GM21381 (cell line): Measurements from ENCODE around the gene SEC61A1.

Experiments used
- ATAC-seq: cut with Tn5 transposase; IDR thresholded peaks from one replicate; pipeline ENCODE4 v1.9.1; 2021; ENCODE audit warnings: mild to moderate bottlenecking, moderate library complexity; ENCODE audit not compliant: unreplicated experiment

Gene SEC61A1

GRCh38 chr3:128051837-128052594 is at the start of gene SEC61A1:
Gene SEC61A1 (plus strand): TSS chr3:128052437. CDS start chr3:128052553, 116 bp downstream.
- peak; percentile 96 for ATAC-seq

DNA sequence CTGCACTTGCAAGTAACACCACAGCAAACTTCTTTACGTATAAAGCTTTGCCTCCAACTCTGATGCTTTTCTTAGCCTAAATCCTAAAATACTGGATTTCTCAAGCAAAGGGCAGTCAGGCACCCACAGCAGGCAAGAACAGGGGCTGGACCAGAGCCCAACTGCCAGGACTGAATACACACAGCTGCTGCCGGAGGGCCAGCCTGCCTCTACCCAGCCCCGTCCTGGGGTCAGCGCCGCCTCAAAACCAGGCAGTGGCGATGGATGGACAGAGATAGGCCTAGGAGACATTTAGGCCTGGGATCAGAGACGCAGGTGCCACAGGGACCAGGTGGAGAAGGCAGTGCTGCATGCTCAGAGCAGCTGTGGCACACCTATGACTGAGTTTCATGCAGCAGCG is 47.6 kb upstream of the SEC61A1 start:
- no peak for ATAC-seq

DNA sequence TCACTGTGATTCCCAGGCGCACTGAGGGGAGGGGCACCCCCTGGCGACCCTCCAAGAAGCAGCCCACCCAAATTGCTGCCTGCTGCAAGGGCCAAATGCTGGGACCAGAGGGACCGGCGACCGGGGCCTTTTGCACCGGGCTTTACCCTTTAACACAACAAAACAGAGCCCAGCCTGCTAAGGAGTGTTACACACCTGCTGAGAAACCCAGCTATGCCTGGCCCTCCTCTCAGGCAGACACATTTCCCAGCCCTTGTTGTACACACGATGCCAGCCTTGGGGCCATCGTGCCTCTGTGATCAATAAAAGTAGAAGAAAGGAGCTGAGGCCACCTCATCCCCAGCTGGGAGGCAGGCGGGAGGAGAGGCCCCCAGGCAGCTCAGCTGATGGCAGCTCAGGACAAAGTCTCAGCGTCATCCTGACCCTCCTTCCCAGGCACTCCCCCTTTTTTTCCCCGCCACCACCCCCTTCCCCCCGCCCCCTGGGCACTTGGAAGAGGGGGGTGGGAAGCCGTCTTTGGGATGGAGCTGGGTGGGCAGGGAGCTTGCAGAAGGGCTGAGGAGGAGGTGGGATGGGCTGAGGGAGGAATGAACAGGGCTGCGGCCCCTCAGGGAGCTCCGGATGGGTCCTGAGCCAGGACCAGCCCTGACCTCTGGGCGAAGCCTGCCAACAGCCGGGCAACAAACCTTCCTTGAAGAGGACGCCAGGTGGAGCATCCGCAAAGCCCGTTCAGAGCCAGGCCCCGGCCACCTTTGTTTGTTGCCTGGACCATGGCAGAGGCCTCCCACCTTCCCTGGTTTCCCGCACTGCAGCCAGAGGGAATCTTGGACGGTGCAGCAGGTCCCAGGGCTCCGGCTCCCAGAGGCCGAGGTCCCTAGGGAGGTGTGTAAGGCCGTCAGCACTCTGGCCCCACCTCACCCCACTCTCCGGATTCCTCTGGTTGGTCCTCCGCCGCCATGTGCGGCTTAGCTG is 45.9 kb upstream of the SEC61A1 start:
- ATAC-seq: no peak

DNA sequence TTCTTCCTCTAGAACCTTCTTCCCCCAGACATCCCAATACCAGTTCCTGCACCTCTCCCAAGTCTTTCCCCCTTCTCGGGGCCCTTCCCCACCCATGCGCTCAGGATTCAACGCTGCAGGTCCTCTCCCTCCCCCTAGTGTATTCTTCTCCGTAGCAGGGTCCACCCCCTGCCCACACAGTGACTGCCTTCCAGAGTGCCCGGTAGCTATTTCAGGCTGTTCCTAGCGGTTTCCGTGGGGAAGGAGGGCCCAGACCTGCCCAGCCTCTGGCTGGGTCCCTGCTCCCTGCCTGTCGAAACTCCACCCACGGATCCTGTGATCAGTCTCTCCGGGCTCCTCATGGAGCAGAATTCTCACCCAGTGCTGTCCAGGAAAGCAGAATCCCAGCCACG is 45.2 kb upstream of the SEC61A1 start:
- no peak for ATAC-seq

GRCh38 chr3:128009952-128010846 is 42.0 kb upstream of the SEC61A1 start:
- no peak for ATAC-seq

GRCh38 chr3:128011140-128011539 is 41.1 kb upstream of the SEC61A1 start:
- no peak for ATAC-seq

DNA sequence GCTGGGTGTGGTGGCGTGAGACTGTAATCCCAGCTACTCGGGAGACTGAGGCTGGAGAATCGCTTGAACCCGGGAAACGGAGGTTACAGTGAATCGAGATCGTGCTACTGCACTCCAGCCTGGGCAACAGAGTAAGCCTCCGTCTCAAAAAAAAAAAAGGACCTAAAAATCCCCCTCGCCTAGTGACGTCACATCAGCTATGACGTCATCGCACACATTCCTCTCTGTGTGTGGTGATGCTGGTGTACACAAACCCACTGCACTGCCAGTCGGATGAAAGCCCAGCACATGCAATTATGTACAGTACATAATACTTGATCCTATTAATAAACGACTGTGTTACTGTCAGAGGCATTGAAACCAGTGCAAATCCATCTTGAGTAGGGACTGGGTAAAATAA is 40.2 kb upstream of the SEC61A1 start:
- ATAC-seq: no peak

DNA sequence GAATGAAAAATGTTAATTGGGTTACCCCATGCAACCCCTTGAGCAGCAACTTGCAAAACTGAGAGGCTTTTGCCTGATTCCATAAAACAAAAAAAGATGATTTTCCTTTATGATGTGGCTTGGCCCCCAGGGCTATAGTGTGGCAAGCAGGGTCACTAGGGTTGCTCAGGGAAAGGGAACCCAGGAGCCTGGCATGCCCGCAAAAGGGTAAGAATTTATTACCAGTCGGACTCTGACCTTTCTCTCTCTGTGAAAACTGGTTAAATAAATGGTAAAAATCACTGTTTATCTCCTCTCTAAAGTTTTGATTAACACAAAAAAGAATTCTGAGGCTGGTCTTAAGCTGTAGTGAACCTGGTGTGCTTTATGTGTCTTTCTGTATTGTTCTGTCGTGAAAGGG is 37.7 kb upstream of the SEC61A1 start:
- ATAC-seq: no peak

DNA sequence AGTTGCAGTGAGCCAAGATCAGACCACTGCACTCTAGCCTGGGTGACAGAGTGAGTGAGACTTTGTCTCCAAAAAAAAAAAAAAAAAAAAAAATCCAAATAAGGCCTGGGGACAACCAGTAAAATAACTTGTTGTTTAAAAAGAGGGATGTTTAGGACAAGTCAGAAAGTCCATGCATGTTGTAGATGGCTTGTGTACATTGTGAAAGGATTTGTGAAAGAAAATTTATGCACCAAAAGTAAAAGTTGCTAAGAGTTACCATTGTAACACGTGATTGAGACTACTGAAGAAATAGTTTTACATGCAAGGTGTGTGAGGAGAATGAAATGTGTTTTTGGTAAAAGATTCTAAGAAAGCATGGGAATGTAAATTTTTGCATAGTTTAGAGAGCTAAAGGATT is 35.7 kb upstream of the SEC61A1 start:
- no peak for ATAC-seq

DNA sequence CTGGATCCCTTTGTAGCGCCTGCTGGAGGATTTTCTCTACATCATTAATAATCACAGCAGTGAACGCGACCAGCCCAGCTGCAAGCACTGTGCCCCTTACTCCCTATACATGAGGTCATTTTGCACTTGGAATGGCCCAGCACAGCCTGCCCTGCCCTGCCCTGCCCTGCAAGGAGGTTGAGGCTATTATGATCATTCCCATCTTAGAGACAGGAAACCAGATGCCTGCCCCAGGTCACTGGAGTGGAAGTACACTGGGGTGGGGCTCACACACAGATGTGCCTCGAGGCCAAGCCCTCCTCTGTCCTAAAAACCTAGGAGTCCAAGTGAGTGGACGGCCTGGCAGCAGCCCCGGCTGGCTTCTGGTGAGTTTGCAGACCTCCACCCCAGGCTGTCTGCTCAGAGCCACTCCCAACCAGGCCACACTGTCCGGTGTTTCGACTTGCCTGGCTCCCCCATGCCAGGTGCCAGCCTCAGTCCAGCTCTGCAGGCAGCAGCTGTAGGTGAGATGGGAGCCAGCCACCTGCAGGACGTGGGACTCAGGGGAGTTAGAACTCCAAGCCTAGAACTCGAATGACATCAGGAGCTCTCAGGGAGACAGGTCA is 30.4 kb upstream of the SEC61A1 start:
- no peak for ATAC-seq

DNA sequence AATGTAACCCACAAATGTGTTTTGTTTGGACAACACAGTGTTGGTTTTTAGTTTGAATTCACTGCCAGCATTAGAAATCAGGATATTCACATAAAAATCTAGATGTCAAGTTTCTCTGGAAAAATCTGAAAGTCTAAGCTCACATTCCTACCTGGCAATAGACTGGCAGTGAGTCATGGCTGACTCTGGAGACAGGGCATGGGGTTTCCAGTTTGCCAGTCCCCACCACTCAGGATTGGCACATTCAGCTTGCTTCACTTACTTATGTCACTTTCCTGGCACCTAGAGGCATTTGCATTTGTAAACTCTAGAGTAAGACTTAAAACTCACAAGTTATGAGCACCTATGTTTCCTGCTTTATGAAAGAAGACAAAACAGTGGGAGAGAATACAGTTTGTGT is 19.1 kb upstream of the SEC61A1 start:
- no peak for ATAC-seq

GRCh38 chr3:128036119-128036518 is 16.1 kb upstream of the SEC61A1 start:
- ATAC-seq: no peak

DNA sequence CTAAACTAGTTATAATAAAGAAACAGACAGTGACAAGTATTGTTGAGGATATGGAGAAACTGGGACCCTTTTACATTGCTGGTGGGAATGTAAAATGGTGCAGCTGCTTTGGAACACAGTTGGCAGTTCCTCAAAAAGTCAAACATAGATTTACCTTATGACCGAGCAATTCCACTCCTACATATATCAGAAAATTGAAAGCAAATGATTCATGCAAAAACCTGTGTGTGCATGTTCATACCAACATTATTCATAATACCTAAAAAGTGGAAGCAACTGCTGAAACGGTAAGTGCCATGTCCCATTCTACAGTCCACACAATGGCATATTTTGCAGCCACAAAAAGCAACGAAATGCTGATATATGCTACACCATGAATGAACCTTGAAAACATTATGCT is 12.2 kb upstream of the SEC61A1 start:
- no peak for ATAC-seq

DNA sequence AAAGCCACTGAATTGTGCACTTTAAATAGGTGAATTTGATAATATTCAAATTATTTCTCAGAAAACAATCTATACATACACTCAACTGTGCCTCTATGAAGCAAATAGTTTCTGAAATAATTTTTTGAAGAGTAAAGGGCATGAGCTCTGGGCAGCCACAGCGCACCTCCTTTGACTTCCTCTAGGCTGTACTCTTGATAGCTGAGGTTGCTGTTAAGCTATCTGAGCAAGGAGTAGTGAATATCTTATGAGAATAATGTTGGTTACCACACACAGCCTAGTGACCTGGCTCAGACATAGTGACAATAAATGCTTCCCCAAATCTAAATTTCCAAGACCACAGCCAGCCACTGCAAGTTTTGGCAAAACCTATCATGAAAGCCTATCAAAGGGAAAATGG is 11.6 kb upstream of the SEC61A1 start:
- ATAC-seq: no peak

GRCh38 chr3:128041344-128041743 is 10.9 kb upstream of the SEC61A1 start:
- no peak for ATAC-seq

GRCh38 chr3:128050597-128050996 is 1.6 kb upstream of the SEC61A1 start:
- ATAC-seq: no peak

DNA sequence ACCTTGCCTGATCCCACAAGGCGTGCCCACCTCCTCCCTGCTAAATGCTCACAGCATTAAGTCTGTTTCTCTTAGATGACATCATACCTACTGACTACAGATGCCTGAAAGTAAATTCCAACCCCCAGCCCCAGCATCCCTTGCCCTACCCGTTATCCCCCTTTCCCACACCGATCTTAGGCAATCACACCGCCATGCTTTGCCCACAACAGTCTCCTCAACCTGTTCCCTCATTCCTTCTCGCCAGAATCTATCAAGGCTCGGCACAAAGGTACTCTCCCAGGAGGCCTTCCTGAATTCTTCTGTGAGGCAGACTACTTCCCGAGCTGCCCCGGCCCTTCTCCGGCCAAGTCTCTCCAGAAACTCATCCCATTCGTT is 789 bp upstream of the SEC61A1 start:
- no peak for ATAC-seq

- ATAC-seq: no peak
These were observed 536 bp downstream of the SEC61A1 start for GRCh38 chr3:128052595-128053351.

DNA sequence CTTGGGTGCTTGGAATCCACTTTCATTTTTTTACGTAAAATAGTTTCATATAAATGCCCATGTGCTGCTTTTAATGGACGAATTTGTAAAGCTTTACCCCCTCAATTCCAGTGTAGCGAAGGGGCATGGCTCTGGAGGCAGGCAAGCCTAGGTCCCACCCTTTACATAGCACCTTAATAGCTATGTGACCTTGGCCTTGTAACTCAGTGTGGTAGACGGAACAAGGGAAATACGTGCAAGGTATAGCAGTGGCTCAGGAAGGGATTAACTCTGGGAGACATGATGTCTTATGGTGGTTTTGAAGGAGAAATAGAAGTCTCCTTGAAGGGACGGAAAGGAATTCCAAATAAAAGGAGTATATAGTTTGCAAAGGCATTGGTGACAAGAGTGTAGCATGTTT is 1.4 kb downstream of the SEC61A1 start:
- no peak for ATAC-seq

DNA sequence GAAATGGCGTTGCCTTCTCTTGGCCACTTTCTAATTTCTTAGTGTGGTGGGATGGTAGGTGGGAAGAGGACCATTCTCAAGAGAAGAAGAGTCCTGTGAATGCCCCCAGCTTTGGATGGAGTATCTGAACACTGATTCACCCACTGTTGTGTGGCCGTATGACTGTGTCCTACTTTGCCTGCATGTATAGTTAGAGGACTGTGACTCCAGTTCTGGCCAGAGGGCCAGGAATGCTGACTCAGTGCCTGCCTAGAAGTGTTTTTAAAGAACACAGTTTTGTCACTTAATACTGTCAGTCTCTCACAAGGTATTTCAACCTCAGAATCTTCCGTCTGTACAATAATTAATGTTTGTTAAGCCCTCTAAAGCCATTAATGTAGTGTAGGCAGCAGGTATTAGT is 2.1 kb downstream of the SEC61A1 start:
- no peak for ATAC-seq
